ENCODE data around the gene S100A12.
"Not testable (repeated sequence)": the region's sequence is repeated elsewhere in the genome, so short reads cannot be mapped to it uniquely, and the experiment has no call there.

The S100A12 gene

GRCh38 chr1:153415850-153416570 is 40.6 kb upstream of the S100A12 start, which contains the start of gene S100A7A:
S100A7A (plus strand) TSS chr1:153416520; CDS start chr1:153418083, 1,563 bp downstream.
- H3K4me3 Mint-ChIP-seq: no peak within 1 kb of the TSS
- no peak for TF ChIP-seq CTCF (IDR thresholded peaks at IDR 0.05; ENCODE audit: unreplicated experiment in 3 of 3)
- H3K4me1 Mint-ChIP-seq: no peaks in the 10 kb centered on the region
- H3K27me3 Mint-ChIP-seq (ENCODE audit: low read depth): peaks cover 11% of the 10 kb centered on the region
- H3K9me3 Mint-ChIP-seq: peaks cover 4% of the 10 kb centered on the region
- no peak within 1 kb of the TSS for H3K27ac Mint-ChIP-seq
- no peaks in the 10 kb centered on the region for H3K36me3 Mint-ChIP-seq (ENCODE audit: low read depth)

GRCh38 chr1:153413961-153414360 is 38.5 kb upstream of the S100A12 start:
- H3K27ac Mint-ChIP-seq; H3K4me3 Mint-ChIP-seq; H3K36me3 Mint-ChIP-seq (ENCODE audit: low read depth); H3K9me3 Mint-ChIP-seq; H3K27me3 Mint-ChIP-seq (ENCODE audit: low read depth); H3K4me1 Mint-ChIP-seq: not testable (repeated sequence)

GRCh38 chr1:153407274-153407673 is 31.9 kb upstream of the S100A12 start:
- not testable (repeated sequence) for H3K36me3 Mint-ChIP-seq (ENCODE audit: low read depth); H3K9me3 Mint-ChIP-seq; H3K4me1 Mint-ChIP-seq; H3K27ac Mint-ChIP-seq; H3K4me3 Mint-ChIP-seq
- peaks cover 19% of the 10 kb centered on the region for H3K27me3 Mint-ChIP-seq (ENCODE audit: low read depth)

- not testable (repeated sequence) for H3K4me3 Mint-ChIP-seq; H3K36me3 Mint-ChIP-seq (ENCODE audit: low read depth); H3K9me3 Mint-ChIP-seq; H3K27ac Mint-ChIP-seq; H3K4me1 Mint-ChIP-seq
- peaks cover 24% of the 10 kb centered on the region for H3K27me3 Mint-ChIP-seq (ENCODE audit: low read depth)
Observed at GRCh38 chr1:153405825-153406599, 30.6 kb upstream of the S100A12 start.

GRCh38 chr1:153404768-153405167 is 29.3 kb upstream of the S100A12 start:
- Mint-ChIP-seq H3K4me3 (no peak overlapping the region), H3K4me1 (no peaks in the 10 kb centered on the region), H3K36me3 (ENCODE audit: low read depth) (no peaks in the 10 kb centered on the region), H3K27me3 (ENCODE audit: low read depth) (peaks cover 26% of the 10 kb centered on the region), H3K9me3 (no peaks in the 10 kb centered on the region), H3K27ac (no peak overlapping the region)
- TF ChIP-seq CTCF (IDR thresholded peaks at IDR 0.05; ENCODE audit: unreplicated experiment in 3 of 3): no peak

- peaks cover 32% of the 10 kb centered on the region for H3K27me3 Mint-ChIP-seq (ENCODE audit: low read depth)
- TF ChIP-seq CTCF (IDR thresholded peaks at IDR 0.05; ENCODE audit: unreplicated experiment in 3 of 3): no peak
- no peaks in the 10 kb centered on the region for H3K4me1 Mint-ChIP-seq
- no peaks in the 10 kb centered on the region for H3K9me3 Mint-ChIP-seq
- H3K4me3 Mint-ChIP-seq: no peak overlapping the region
- no peaks in the 10 kb centered on the region for H3K36me3 Mint-ChIP-seq (ENCODE audit: low read depth)
- H3K27ac Mint-ChIP-seq: no peak overlapping the region
Observed at GRCh38 chr1:153404086-153404635, 28.7 kb upstream of the S100A12 start.

GRCh38 chr1:153403421-153404085 is 28.1 kb upstream of the S100A12 start:
- Mint-ChIP-seq H3K36me3 (ENCODE audit: low read depth) (no peaks in the 10 kb centered on the region), H3K9me3 (no peaks in the 10 kb centered on the region), H3K27ac (no peak overlapping the region), H3K4me1 (no peaks in the 10 kb centered on the region), H3K27me3 (ENCODE audit: low read depth) (peaks cover 32% of the 10 kb centered on the region), H3K4me3 (no peak overlapping the region)
- TF ChIP-seq CTCF (IDR thresholded peaks at IDR 0.05; ENCODE audit: unreplicated experiment in 3 of 3): no peak

Measured in nephron (organoid).